ENCODE data around the gene PRKG1.

The PRKG1 gene

GRCh38 chr10:51231754-51232153, 157.5 kb downstream of the PRKG1 start:
- Histone ChIP-seq H3K4me3 (ENCODE audit: low read length) (no peak overlapping the region), H3K4me2 (ENCODE audit: low read length) (no peak overlapping the region), H3F3A (ENCODE audit: control insufficient read depth, insufficient read depth) (no peaks in the 10 kb centered on the region), H3K4me1 (ENCODE audit: control insufficient read depth, low read length) (no peaks in the 10 kb centered on the region), H3K79me2 (ENCODE audit: control insufficient read depth, low read length) (no peaks in the 10 kb centered on the region), H3K36me3 (ENCODE audit: control insufficient read depth, low read length) (no peaks in the 10 kb centered on the region), H3K27me3 (ENCODE audit: control insufficient read depth, low read length) (no peaks in the 10 kb centered on the region), H3K9me3 (ENCODE audit: control insufficient read depth, insufficient read depth, low read length) (no peaks in the 10 kb centered on the region), H3K27ac (ENCODE audit: low read depth, low read length) (no peak overlapping the region), H4K20me1 (ENCODE audit: control insufficient read depth, insufficient read depth, low read depth, low read length) (no peaks in the 10 kb centered on the region), H3K9me2 (replicated peaks; ENCODE audit: control insufficient read depth, low read length) (no peaks in the 10 kb centered on the region)
- TF ChIP-seq CTCF (IDR thresholded peaks at IDR 0.05; ENCODE audit: low read depth, low read length, poor library complexity, severe bottlenecking) (no peak), EZH2phosphoT487 (IDR thresholded peaks at IDR 0.05; ENCODE audit: borderline replicate concordance, low read length) (no peak)

GRCh38 chr10:51233337-51234100, 159.2 kb downstream of the PRKG1 start:
- TF ChIP-seq CTCF (IDR thresholded peaks at IDR 0.05; ENCODE audit: low read depth, low read length, poor library complexity, severe bottlenecking) (no peak), EZH2phosphoT487 (IDR thresholded peaks at IDR 0.05; ENCODE audit: borderline replicate concordance, low read length) (no peak)

GRCh38 chr10:51235865-51236264, 161.6 kb downstream of the PRKG1 start:
- no peak overlapping the region for H3K4me3 ChIP-seq (ENCODE audit: low read length)
- no peaks in the 10 kb centered on the region for H3K9me2 ChIP-seq (replicated peaks; ENCODE audit: control insufficient read depth, low read length)
- no peaks in the 10 kb centered on the region for H3F3A ChIP-seq (ENCODE audit: control insufficient read depth, insufficient read depth)
- no peaks in the 10 kb centered on the region for H3K4me1 ChIP-seq (ENCODE audit: control insufficient read depth, low read length)
- no peaks in the 10 kb centered on the region for H3K9me3 ChIP-seq (ENCODE audit: control insufficient read depth, insufficient read depth, low read length)
- H3K27me3 ChIP-seq (ENCODE audit: control insufficient read depth, low read length), result no peaks in the 10 kb centered on the region
- no peaks in the 10 kb centered on the region for H3K36me3 ChIP-seq (ENCODE audit: control insufficient read depth, low read length)
- H4K20me1 ChIP-seq (ENCODE audit: control insufficient read depth, insufficient read depth, low read depth, low read length), result no peaks in the 10 kb centered on the region
- no peak for TF ChIP-seq CTCF (IDR thresholded peaks at IDR 0.05; ENCODE audit: low read depth, low read length, poor library complexity, severe bottlenecking)
- H3K4me2 ChIP-seq (ENCODE audit: low read length), result no peak overlapping the region
- no peak overlapping the region for H3K27ac ChIP-seq (ENCODE audit: low read depth, low read length)
- H3K79me2 ChIP-seq (ENCODE audit: control insufficient read depth, low read length), result no peaks in the 10 kb centered on the region

More at GRCh38 chr10:51233337-51234100, 159.2 kb downstream of the PRKG1 start:
- Histone ChIP-seq H4K20me1 (ENCODE audit: control insufficient read depth, insufficient read depth, low read depth, low read length) (no peaks in the 10 kb centered on the region), H3K4me3 (ENCODE audit: low read length) (no peak overlapping the region), H3K4me1 (ENCODE audit: control insufficient read depth, low read length) (no peaks in the 10 kb centered on the region), H3K36me3 (ENCODE audit: control insufficient read depth, low read length) (no peaks in the 10 kb centered on the region), H3K9me3 (ENCODE audit: control insufficient read depth, insufficient read depth, low read length) (no peaks in the 10 kb centered on the region), H3K9me2 (replicated peaks; ENCODE audit: control insufficient read depth, low read length) (no peaks in the 10 kb centered on the region), H3K4me2 (ENCODE audit: low read length) (no peak overlapping the region), H3K27ac (ENCODE audit: low read depth, low read length) (no peak overlapping the region), H3K79me2 (ENCODE audit: control insufficient read depth, low read length) (no peaks in the 10 kb centered on the region), H3F3A (ENCODE audit: control insufficient read depth, insufficient read depth) (no peaks in the 10 kb centered on the region), H3K27me3 (ENCODE audit: control insufficient read depth, low read length) (no peaks in the 10 kb centered on the region)
